DOHH2 (cell line): ENCODE results near the gene BCL3.

Experiments
- H3F3A ChIP-seq: fragments of 200-600 bp; sonication (generic), shearing (Covaris generic); 2 replicates; pipeline ENCODE4 v1.6.0; 2016; ENCODE audit warnings: antibody characterized with exemption, mild to moderate bottlenecking; ENCODE audit not compliant: control insufficient read depth, insufficient read depth
- H3K27ac ChIP-seq: fragments of 200-600 bp; sonication (generic); 2 replicates; pipeline ENCODE4 v1.5.1; 2014; ENCODE audit warnings: low read depth, mild to moderate bottlenecking, low read length, moderate library complexity
- H3K27me3 ChIP-seq: fragments of 200-600 bp; sonication (generic); 2 replicates; pipeline ENCODE4 v1.6.1; 2014; ENCODE audit warnings: mild to moderate bottlenecking, low read length, mixed read lengths; ENCODE audit not compliant: control insufficient read depth
- H3K36me3 ChIP-seq: fragments of 200-600 bp; sonication (generic); 2 replicates; pipeline ENCODE4 v1.6.1; 2014; ENCODE audit warnings: mild to moderate bottlenecking, low read length, moderate library complexity, mixed read lengths; ENCODE audit not compliant: control insufficient read depth
- H3K4me1 ChIP-seq: fragments of 200-600 bp; sonication (generic); 2 replicates; pipeline ENCODE4 v1.6.1; 2014; ENCODE audit warnings: mild to moderate bottlenecking, low read length, mixed read lengths; ENCODE audit not compliant: control insufficient read depth
- H3K4me2 ChIP-seq: fragments of 200-600 bp; sonication (generic); 2 replicates; pipeline ENCODE4 v1.6.0; 2014; ENCODE audit warnings: mild to moderate bottlenecking, low read length, moderate library complexity
- H3K4me3 ChIP-seq: fragments of 200-600 bp; sonication (generic); 2 replicates; pipeline ENCODE4 v1.5.1; 2014; ENCODE audit warnings: mild to moderate bottlenecking, low read length, mixed read lengths
- H3K79me2 ChIP-seq: fragments of 200-600 bp; sonication (generic); 2 replicates; pipeline ENCODE4 v1.6.1; 2014; ENCODE audit warnings: mild to moderate bottlenecking, low read length, mixed read lengths; ENCODE audit not compliant: control insufficient read depth
- H3K9me2 ChIP-seq: fragments of 200-600 bp; sonication (generic); replicated peaks from 2 replicates; pipeline ENCODE4 v1.6.1; 2014; ENCODE audit warnings: mild to moderate bottlenecking, low read length, mixed read lengths; ENCODE audit not compliant: control insufficient read depth
- H3K9me3 ChIP-seq: fragments of 200-600 bp; sonication (generic); 2 replicates; pipeline ENCODE4 v1.6.1; 2014; ENCODE audit warnings: antibody characterized with exemption, low read length, mixed read lengths; ENCODE audit not compliant: control insufficient read depth, insufficient read depth
- H4K20me1 ChIP-seq: fragments of 200-600 bp; sonication (generic); 2 replicates; pipeline ENCODE4 v1.6.0; 2014; ENCODE audit warnings: low read depth, mild to moderate bottlenecking, antibody characterized with exemption, low read length, moderate library complexity; ENCODE audit not compliant: control insufficient read depth, insufficient read depth
- EZH2phosphoT487 ChIP-seq: fragments of 200-600 bp; sonication (generic); IDR thresholded peaks from 2 replicates; pipeline ENCODE4 v1.6.1; 2017; ENCODE audit warnings: borderline replicate concordance, mild to moderate bottlenecking, antibody characterized with exemption, low read length, moderate library complexity, mixed read lengths
- TF ChIP-seq, protein P1 (sequence below): fragments of 200-600 bp; sonication (generic); IDR thresholded peaks from one replicate; pipeline ENCODE4 v1.5.1; 2014; ENCODE audit warnings: antibody characterized with exemption, mild to moderate bottlenecking, low read depth, low read length; ENCODE audit not compliant: poor library complexity, severe bottlenecking

The BCL3 gene

DNA sequence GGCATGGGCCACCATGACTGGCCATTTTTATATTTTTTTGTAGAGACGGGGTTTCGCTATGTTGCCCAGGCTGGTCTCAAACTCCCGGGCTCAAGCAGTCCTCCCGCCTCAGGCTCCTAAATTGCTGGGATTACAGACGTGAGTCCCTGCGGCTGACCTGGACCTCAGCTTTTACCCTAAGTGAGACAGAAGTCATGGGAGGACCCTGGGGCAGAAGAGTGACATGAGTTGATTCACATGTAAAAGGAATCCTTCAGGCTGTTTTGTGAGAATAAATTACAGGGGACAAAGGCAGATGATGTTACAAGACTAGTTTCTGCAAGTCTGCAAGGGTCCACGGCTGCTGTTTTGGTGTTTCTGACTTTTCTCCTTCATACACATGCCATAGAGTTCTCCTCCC is 57.8 kb downstream of the BCL3 start:
- TF ChIP-seq EZH2phosphoT487 = no peak
- TF ChIP-seq, protein P1, sequence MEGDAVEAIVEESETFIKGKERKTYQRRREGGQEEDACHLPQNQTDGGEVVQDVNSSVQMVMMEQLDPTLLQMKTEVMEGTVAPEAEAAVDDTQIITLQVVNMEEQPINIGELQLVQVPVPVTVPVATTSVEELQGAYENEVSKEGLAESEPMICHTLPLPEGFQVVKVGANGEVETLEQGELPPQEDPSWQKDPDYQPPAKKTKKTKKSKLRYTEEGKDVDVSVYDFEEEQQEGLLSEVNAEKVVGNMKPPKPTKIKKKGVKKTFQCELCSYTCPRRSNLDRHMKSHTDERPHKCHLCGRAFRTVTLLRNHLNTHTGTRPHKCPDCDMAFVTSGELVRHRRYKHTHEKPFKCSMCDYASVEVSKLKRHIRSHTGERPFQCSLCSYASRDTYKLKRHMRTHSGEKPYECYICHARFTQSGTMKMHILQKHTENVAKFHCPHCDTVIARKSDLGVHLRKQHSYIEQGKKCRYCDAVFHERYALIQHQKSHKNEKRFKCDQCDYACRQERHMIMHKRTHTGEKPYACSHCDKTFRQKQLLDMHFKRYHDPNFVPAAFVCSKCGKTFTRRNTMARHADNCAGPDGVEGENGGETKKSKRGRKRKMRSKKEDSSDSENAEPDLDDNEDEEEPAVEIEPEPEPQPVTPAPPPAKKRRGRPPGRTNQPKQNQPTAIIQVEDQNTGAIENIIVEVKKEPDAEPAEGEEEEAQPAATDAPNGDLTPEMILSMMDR = no peak
- no peak overlapping the region for H3K4me2 ChIP-seq
- H3K4me1 ChIP-seq = no peaks in the 10 kb centered on the region

DNA sequence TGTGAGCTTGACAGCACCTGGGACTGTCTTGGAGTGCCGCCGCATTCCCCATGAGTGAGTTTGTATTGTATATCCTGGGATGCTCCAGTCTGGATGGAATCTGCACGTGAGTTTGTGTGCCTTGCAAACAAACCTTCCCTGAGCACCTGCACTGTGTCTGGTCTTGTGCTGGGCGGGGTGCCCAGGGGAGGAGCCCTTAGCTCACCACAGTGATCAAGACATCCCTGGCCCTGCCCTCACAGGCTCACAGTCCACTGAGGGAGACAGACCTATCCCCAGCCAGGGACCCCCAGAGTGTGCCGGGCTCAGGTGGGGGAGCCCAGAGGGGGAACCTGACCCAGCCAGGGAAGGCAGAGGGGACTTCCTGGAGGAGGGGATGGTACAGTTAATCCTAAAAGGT is 58.7 kb downstream of the BCL3 start:
- H3K9me2 ChIP-seq = no peaks in the 10 kb centered on the region
- no peak for TF ChIP-seq EZH2phosphoT487
- TF ChIP-seq, protein P1 = no peak
- H3K27ac ChIP-seq = no peak overlapping the region
- H3K27me3 ChIP-seq = peaks cover 4% of the 10 kb centered on the region; the same call in 1 of the 2 replicates
- H3K4me1 ChIP-seq = no peaks in the 10 kb centered on the region
- H3K36me3 ChIP-seq = no peaks in the 10 kb centered on the region
- no peaks in the 10 kb centered on the region for H3F3A ChIP-seq
- H3K4me3 ChIP-seq = no peak overlapping the region
- H3K9me3 ChIP-seq = no peaks in the 10 kb centered on the region
- no peaks in the 10 kb centered on the region for H4K20me1 ChIP-seq
- no peak overlapping the region for H3K4me2 ChIP-seq
- no peaks in the 10 kb centered on the region for H3K79me2 ChIP-seq

More for the DNA sequence above, 57.8 kb downstream of the BCL3 start:
- Histone ChIP-seq H3K9me3 (no peaks in the 10 kb centered on the region), H3K4me3 (no peak overlapping the region), H4K20me1 (no peaks in the 10 kb centered on the region), H3K9me2 (no peaks in the 10 kb centered on the region), H3F3A (no peaks in the 10 kb centered on the region), H3K79me2 (no peaks in the 10 kb centered on the region), H3K27me3 (peaks cover 4% of the 10 kb centered on the region; the same call in 1 of the 2 replicates), H3K27ac (no peak overlapping the region), H3K36me3 (no peaks in the 10 kb centered on the region)

DNA sequence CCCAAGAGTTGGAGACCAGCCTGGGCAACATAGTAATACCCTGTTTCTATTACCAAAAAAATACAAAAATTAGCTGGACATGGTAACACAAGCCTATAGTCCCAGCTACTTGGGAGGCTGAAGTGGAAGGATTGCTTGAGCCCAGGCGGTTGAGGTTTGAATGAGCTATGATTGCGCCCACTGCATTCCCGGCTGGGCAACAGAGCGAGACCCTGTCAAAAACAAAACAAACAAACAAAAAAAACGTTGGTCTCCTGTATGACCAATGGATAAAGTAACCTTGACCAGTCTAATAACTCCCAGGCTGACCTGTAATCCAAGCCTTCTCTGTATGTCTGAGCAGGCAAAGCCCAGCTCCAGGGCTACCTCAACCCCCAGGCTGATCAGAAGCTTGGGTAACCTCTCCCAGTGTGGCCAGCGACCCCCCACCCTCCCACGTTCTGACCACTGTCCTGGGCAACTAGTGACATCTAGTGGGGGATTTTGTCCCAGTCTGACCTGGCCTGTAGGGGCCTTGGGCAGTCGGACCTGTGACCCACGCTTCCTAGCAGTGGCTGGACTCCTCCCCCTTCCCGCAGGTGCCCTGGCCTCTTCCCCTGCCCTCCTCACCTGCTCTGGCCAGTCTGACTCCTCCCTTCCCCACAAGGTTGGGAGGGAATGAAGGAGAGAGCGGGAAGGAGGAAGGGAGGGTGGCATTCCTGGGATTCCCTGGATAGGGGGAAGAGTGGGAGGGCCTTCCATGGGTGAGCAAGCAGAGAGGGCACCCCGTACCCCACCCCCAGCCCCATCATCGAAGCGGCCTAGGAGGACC is 59.3 kb downstream of the BCL3 start:
- Histone ChIP-seq H3K4me3 (no peak overlapping the region), H3K9me2 (no peaks in the 10 kb centered on the region), H3F3A (no peaks in the 10 kb centered on the region), H3K4me2 (no peak overlapping the region), H4K20me1 (no peaks in the 10 kb centered on the region), H3K9me3 (no peaks in the 10 kb centered on the region), H3K27me3 (peaks cover 4% of the 10 kb centered on the region; the same call in 1 of the 2 replicates), H3K36me3 (no peaks in the 10 kb centered on the region), H3K4me1 (no peaks in the 10 kb centered on the region), H3K27ac (no peak overlapping the region), H3K79me2 (no peaks in the 10 kb centered on the region)
- TF ChIP-seq EZH2phosphoT487 = no peak
- TF ChIP-seq, protein P1 = peak; percentile 42
